Measurements from ENCODE around the gene ACBD7.

ACBD7 gene

GRCh38 chr10:15088428-15089261 is at the start of gene ACBD7:
Gene ACBD7 (minus strand): TSS chr10:15088776. CDS start chr10:15088728, 48 bp downstream.
- DNase-seq, result peak; percentile 63

DNA sequence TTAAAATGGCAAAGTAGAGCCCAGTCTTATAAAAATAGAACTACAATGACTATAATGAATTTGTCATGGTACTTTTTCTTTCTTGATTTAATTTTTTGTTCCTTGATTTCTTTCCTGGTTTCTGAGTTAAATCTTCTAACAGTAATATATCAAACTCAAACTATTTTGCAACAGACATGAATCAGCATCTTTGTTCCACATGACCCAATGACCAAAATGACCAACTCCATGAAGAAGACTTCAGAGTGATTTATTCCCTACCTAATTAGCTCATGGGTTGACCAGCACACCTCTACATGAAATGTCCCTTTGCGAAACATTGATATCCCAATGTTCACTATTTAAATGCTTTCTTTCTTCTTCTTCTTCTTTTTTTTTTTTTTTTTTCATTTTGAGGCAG is 49.1 kb upstream of the ACBD7 start:
- DNase-seq, result peak; percentile 48

- peak; percentile 71 for DNase-seq
Measured at GRCh38 chr10:15137036-15137359, 48.4 kb upstream of the ACBD7 start.

GRCh38 chr10:15136129-15137035 is 47.8 kb upstream of the ACBD7 start:
- DNase-seq, result no peak

GRCh38 chr10:15131330-15131729 is 42.8 kb upstream of the ACBD7 start:
- no peak for DNase-seq

- no peak for DNase-seq
Measured at GRCh38 chr10:15124908-15125307, 36.3 kb upstream of the ACBD7 start.

GRCh38 chr10:15124190-15124589 is 35.6 kb upstream of the ACBD7 start:
- DNase-seq, result no peak

- DNase-seq, result peak; percentile 91
Measured at GRCh38 chr10:15123749-15124184, 35.2 kb upstream of the ACBD7 start.

DNA sequence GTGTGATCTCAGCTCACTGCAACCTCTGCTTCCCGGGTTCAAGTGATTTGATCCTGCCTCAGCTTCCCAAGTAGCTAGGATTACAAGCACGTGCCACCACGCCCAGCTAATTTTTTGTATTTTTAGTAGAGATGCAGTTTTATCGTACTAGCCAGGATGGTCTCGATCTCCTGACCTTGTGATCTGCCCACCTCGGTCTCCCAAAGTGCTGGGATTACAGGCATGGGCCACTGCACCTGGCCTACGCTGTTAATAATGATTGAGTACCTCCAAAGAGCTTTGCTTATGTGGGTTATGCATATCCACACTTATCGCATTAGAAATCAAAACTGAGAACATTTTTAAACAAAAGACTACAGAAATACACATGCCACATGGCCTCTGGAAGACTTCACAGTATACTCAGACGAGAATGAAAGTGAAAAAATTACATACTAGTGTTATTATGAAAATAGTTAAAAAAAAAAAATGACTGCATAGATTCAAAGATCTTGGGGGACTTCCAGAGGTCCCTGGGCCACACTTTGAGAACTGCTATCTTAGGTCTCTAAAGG is 34.0 kb upstream of the ACBD7 start:
- DNase-seq, result no peak

- DNase-seq, result peak; percentile 49
Measured at GRCh38 chr10:15121707-15122106, 33.1 kb upstream of the ACBD7 start.

DNA sequence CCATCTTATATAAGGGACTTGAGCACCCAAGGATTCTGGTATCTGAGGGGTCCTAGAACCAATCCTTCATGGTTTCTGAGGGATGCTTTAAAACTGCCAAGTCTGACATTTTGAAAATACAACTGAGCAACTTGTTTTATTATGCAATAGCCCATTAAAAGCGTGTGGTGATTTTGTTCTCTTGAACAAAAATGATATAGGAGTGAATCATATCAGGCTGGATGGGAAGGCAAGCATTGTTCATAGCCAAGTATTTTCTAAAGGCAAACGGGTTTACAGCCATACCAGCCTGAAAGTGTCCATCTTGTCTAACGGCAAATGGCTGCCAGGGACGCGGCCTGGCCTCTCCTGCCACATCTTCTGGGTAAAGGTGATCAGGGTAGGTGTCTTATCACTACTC is 31.9 kb upstream of the ACBD7 start:
- peak; percentile 90 for DNase-seq

DNA sequence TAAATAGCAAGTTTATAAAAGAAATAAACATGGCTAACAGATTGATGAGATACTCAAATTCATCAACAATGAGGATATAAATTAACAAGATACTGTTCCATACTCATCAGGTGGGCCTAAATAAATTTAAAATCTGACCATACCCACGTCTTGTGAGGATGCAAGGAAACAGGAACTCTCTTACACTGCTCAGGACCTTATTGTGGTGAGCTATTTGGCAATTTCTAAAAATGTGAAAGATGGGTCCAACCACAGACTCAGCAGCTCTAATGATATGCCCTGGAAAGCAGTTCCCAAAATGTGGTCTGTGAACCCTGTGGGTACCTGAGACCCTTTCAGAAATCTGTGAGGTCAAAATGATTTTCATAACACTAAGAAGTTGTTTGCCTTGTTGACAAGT is 30.0 kb upstream of the ACBD7 start:
- DNase-seq, result no peak

GRCh38 chr10:15116225-15116624 is 27.6 kb upstream of the ACBD7 start:
- no peak for DNase-seq

DNA sequence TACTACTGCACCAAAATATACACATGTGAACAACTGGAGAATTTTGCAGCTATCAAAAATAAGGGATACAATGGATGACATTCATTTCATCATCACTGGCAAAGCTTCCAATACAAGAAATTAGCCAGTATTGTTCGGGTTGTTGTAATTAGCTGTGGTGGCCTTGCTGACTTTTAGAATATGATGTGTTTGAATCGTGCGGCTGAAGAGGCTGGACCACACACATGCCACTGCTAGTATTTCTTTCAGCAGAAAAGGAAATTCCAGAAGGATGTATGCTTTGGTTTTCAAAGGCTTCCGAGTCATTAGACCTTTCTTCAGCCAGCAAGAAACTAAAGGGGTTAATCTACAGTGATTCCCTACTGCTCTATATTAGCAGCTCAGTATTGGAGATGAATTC is 25.2 kb upstream of the ACBD7 start:
- DNase-seq, result no peak

- DNase-seq, result no peak
Measured at GRCh38 chr10:15112657-15113056, 24.1 kb upstream of the ACBD7 start.

DNA sequence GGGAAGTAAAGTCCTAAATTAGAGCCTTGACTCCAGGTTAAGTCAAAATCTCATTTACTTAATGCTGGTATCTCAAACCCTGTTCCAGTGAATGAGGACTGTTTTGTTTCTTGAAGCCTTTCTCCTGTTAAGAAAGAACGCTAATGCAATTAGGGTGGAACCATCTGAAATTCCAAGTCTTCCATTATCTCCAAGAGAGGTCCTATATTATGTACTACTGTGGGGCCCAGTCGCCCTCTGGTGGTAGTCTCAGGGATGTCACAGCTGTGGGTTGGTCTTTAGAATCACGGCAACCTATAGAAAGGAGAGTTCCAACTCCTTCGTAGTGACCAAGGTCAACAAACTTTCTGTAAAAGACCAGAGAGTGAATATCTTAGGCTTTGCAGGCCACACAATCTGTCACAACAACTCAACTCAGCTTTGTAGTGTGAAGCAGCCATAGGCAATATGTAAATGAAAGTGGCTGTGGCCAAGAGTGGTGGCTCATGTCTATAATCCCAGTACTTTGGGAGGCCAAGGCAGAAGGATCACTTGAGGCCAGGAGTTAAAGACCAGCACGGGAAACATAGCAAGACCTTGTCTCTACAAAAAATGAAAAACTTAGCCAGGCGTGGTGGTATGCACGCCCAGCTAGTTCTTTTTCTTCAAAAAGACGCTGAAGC is 17.9 kb upstream of the ACBD7 start:
- peak; percentile 52 for DNase-seq

GRCh38 chr10:15103513-15103912 is 14.9 kb upstream of the ACBD7 start:
- no peak for DNase-seq

- no peak for DNase-seq
Measured at GRCh38 chr10:15099886-15100285, 11.3 kb upstream of the ACBD7 start.

- peak; percentile 92 for DNase-seq
Measured at GRCh38 chr10:15097011-15097812, 8.6 kb upstream of the ACBD7 start, which contains the start of gene RPP38. Gene RPP38 (plus strand): TSS chr10:15097355. CDS start chr10:15103315, 5,960 bp downstream.

DNA sequence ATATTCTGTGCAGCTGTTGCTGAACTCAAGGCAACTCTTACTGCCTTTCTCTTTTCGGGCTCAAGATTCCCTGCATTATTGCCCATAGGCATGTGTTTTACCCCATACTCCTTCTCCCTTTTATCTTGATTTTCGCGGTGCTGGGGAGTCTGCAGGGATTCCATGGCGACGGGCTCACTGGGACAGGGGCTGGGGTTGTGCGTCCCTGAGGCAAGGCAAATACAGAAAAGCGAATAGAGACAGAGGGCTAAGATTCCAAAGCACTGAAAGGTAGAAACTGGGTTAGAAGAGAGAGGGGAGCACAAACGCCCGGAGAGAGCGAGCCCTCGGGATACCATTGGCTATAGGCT is 8.1 kb upstream of the ACBD7 start:
- no peak for DNase-seq

DNA sequence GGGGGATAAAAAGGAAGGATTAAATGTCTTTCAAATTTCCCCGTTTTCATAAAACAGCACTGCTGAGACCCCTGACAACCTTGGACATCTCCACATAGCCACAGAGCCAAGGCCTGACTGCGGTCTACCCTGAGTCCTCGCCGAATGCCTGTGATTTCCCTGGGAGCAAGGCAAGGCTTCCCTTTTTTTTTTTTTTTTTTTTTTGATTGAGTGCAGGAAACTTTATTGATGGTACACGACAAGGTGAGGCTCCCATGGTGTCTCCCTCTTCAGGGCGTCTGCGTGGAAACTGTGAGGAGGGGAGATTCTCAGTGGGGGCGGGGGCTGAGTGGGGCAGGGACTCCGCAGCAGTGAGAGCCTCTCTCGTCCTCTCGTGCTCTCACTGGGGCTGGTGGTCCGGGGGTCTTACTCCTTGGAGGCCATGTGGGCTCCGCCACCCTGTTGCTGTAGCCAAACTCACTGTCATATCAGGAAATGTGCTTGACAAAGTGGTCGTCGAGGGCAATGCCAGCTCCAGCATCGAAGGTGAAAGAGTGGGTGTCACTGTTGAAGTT is 4.4 kb upstream of the ACBD7 start:
- no peak for DNase-seq

DNA sequence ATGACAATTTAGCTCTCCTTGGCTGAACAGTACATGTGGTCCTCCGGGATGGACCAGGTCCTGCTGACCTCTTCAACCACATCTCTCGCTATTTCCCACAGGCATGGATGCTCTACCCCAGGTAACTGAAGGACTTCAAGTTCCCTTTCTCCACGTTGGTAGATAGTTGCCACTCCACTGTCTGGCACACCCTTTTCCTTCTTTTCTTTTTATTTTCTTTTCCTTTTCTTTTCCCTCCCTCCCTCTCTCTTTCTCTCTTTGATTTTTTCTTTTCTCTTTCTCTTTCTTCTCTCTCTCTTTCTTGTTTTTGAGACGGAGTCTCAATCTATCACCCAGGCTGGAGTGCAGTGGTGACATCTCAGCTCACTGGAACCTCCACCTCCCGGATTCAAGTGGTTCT is 2.8 kb upstream of the ACBD7 start:
- no peak for DNase-seq

Data from HCEC 1CT (cell line).